PC-3 (cell line): ENCODE data around the gene CUL3. TPM values are rescaled to one million over a fixed set of nuclear protein-coding genes. Genes with fewer than 3 reads are reported as not detected.
"Not testable (repeated sequence)": the region's sequence is repeated elsewhere in the genome, so short reads cannot be mapped to it uniquely, and the experiment has no call there.

ENCODE experiments used
- ATAC-seq: fragments of 200-7000 bp; cut with Tn5 transposase; 2 replicates; pipeline ENCODE4 v1.9.1; 2020; ENCODE audit warnings: mild to moderate bottlenecking, moderate library complexity
- BruUV-seq: library from RNA; stranded (reverse); fragments of 400-500 nt; replicated peaks from 2 replicates; lab custom pipeline; 2021; lab: Mats Ljungman, UMichigan
- CTCF ChIA-PET: fragments of 300-600 bp; sonication (Branson Sonifier 250); formaldehyde crosslinking; loops from one replicate; lab custom pipeline; 2022; ENCODE audit warnings: antibody characterized with exemption; lab: Charles Lee
- POLR2A ChIA-PET: fragments of 300-600 bp; sonication (Branson Sonifier 250); formaldehyde crosslinking; loops from one replicate; lab custom pipeline; 2022; ENCODE audit warnings: antibody characterized with exemption; ENCODE audit not compliant: unreplicated experiment; lab: Charles Lee
- DNase-seq: peaks from one replicate; pipeline ENCODE4 v3.0.0-alpha.2; 2015
- H2AFZ ChIP-seq: fragments of 300-600 bp; sonication (generic); 2 replicates; pipeline ENCODE4 v1.6.0; 2016; ENCODE audit warnings: antibody characterized with exemption, low read length
- H3F3A ChIP-seq: fragments of 300-600 bp; sonication (generic); one replicate; pipeline ENCODE4 v1.6.0; 2017; ENCODE audit warnings: antibody characterized with exemption, low read length, control low read depth, mild to moderate bottlenecking; ENCODE audit not compliant: unreplicated experiment
- H3K27ac ChIP-seq: fragments of 300-600 bp; sonication (generic); 2 replicates; pipeline ENCODE4 v1.5.1; 2016; ENCODE audit warnings: mild to moderate bottlenecking, low read length
- H3K27me3 ChIP-seq: fragments of 300-600 bp; sonication (generic); 2 replicates; pipeline ENCODE4 v1.6.1; 2016; ENCODE audit warnings: low read length, mixed read lengths
- H3K36me3 ChIP-seq: fragments of 300-600 bp; sonication (generic); 2 replicates; pipeline ENCODE4 v1.6.1; 2016; ENCODE audit warnings: low read depth, mixed run types, low read length, mixed read lengths
- H3K4me1 ChIP-seq: fragments of 300-600 bp; sonication (generic); 2 replicates; pipeline ENCODE4 v1.5.1; 2016; ENCODE audit warnings: low read length; ENCODE audit not compliant: insufficient read depth
- H3K4me2 ChIP-seq: fragments of 300-600 bp; sonication (generic); 2 replicates; pipeline ENCODE4 v1.6.0; 2016; ENCODE audit warnings: low read length
- H3K4me3 ChIP-seq: fragments of 300-600 bp; sonication (generic); 2 replicates; pipeline ENCODE4 v1.5.1; 2016; ENCODE audit warnings: mild to moderate bottlenecking, low read length, mixed read lengths
- H3K79me2 ChIP-seq: fragments of 300-600 bp; sonication (generic); 2 replicates; pipeline ENCODE4 v1.6.1; 2017; ENCODE audit warnings: low read length, mixed read lengths
- H3K9ac ChIP-seq: fragments of 300-600 bp; sonication (generic); 2 replicates; pipeline ENCODE4 v1.6.0; 2016; ENCODE audit warnings: mild to moderate bottlenecking, low read length
- H3K9me2 ChIP-seq: fragments of 300-600 bp; sonication (generic); replicated peaks from 2 replicates; pipeline ENCODE4 v1.6.1; 2016; ENCODE audit warnings: mixed run types, low read length, mixed read lengths
- H3K9me3 ChIP-seq: fragments of 300-600 bp; sonication (generic); 2 replicates; pipeline ENCODE4 v1.6.1; 2016; ENCODE audit warnings: low read length, mixed read lengths
- H4K20me1 ChIP-seq: fragments of 300-600 bp; sonication (generic); 2 replicates; pipeline ENCODE4 v1.6.1; 2016; ENCODE audit warnings: low read length, mixed read lengths
- EZH2 ChIP-seq: fragments of 300-600 bp; sonication (generic); IDR thresholded peaks from one replicate; pipeline ENCODE4 v1.6.1; 2017; ENCODE audit warnings: antibody characterized with exemption, mild to moderate bottlenecking, low read length; ENCODE audit not compliant: unreplicated experiment
- EZH2phosphoT487 ChIP-seq: fragments of 300-600 bp; sonication (generic); IDR thresholded peaks from 2 replicates; pipeline ENCODE4 v1.6.1; 2018; ENCODE audit warnings: mild to moderate bottlenecking, antibody characterized with exemption, low read length, borderline replicate concordance
- intact Hi-C: fragments of 100-400 bp; cut with micrococcal nuclease; formaldehyde crosslinking; loops from 2 replicates; pipeline ENCODE4 v1.9.0; 2023
- total RNA-seq: library from RNA; depleted of rRNA; stranded (reverse); fragments of >200 nt; gene quantifications from 2 replicates; pipeline ENCODE4 v1.2.3, GENCODE V29; 2014
- TF ChIP-seq, protein P1 (sequence below): fragments of 300-600 bp; sonication (generic); conservative IDR thresholded peaks from 2 replicates; pipeline ENCODE4 v1.5.1; 2017; ENCODE audit warnings: antibody characterized with exemption, low read depth, mild to moderate bottlenecking, low read length

Gene CUL3
- total RNA-seq, 1 experiment from 2014 or later, result 50.4 TPM

DNA sequence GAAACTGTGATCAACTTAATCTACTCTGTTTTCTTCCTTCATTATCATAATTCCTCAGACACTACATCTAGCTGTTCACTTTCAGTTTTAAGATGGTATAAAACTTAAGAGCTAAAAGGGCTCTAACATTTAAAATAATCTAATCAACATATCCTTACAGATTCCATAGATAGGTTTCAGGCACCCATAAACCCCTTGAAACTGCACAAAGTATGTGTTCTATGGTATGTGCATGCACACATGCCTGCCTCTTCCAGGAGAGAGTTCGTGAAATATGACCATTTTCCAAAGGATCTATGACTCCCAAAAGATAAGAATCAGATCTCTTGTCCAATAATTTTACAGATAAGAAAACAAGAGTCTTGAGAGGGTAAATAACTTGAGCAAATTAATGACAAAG is 59.4 kb downstream of the CUL3 start:
- BruUV-seq, result no TSS peak
- Histone ChIP-seq H3K9me3 (no peaks in the 10 kb centered on the region), H4K20me1 (peaks cover 8% of the 10 kb centered on the region), H3K4me1 (peaks cover 2% of the 10 kb centered on the region), H3K4me3 (no peak overlapping the region), H3F3A (no peaks in the 10 kb centered on the region), H3K27ac (no peak overlapping the region), H3K9ac (no peak overlapping the region), H3K27me3 (no peaks in the 10 kb centered on the region), H3K4me2 (no peak overlapping the region), H3K36me3 (peaks cover 5% of the 10 kb centered on the region), H3K79me2 (peaks cover 93% of the 10 kb centered on the region), H3K9me2 (no peaks in the 10 kb centered on the region), H2AFZ (no peak overlapping the region)
- DNase-seq (no peak), ATAC-seq (no peak)
- TF ChIP-seq EZH2phosphoT487, result no peak
- TF ChIP-seq, protein P1, sequence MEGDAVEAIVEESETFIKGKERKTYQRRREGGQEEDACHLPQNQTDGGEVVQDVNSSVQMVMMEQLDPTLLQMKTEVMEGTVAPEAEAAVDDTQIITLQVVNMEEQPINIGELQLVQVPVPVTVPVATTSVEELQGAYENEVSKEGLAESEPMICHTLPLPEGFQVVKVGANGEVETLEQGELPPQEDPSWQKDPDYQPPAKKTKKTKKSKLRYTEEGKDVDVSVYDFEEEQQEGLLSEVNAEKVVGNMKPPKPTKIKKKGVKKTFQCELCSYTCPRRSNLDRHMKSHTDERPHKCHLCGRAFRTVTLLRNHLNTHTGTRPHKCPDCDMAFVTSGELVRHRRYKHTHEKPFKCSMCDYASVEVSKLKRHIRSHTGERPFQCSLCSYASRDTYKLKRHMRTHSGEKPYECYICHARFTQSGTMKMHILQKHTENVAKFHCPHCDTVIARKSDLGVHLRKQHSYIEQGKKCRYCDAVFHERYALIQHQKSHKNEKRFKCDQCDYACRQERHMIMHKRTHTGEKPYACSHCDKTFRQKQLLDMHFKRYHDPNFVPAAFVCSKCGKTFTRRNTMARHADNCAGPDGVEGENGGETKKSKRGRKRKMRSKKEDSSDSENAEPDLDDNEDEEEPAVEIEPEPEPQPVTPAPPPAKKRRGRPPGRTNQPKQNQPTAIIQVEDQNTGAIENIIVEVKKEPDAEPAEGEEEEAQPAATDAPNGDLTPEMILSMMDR, result no peak
- TF ChIP-seq EZH2, result no peak
- POLR2A ChIA-PET, result no interaction called here
- CTCF ChIA-PET, result interaction anchor here (0.6 kb wide), 1 partner anchor 14 kb away, joined by 3 read pairs; no protein-coding TSS in a partner anchor
- intact Hi-C loops, result no loop called here

GRCh38 chr2:224524657-224525056 is 60.5 kb downstream of the CUL3 start:
- Histone ChIP-seq H3K27ac (no peak overlapping the region), H3F3A (no peaks in the 10 kb centered on the region), H3K9ac (no peak overlapping the region), H3K4me2 (no peak overlapping the region), H2AFZ (no peak overlapping the region), H3K9me3 (no peaks in the 10 kb centered on the region), H4K20me1 (peaks cover 17% of the 10 kb centered on the region), H3K4me1 (peaks cover 14% of the 10 kb centered on the region), H3K27me3 (no peaks in the 10 kb centered on the region), H3K4me3 (no peak overlapping the region), H3K79me2 (peaks cover 95% of the 10 kb centered on the region), H3K9me2 (no peaks in the 10 kb centered on the region), H3K36me3 (peaks cover 5% of the 10 kb centered on the region)
- CTCF ChIA-PET, result no interaction called here
- intact Hi-C loops, result loop anchor here (5.0 kb wide), 1 partner anchor 38 kb away; no protein-coding TSS in a partner anchor
- POLR2A ChIA-PET, result no interaction called here
- ATAC-seq (no peak), DNase-seq (no peak)
- TF ChIP-seq EZH2phosphoT487, result no peak
- TF ChIP-seq, protein P1, result no peak
- TF ChIP-seq EZH2, result no peak
- BruUV-seq, result no TSS peak

DNA sequence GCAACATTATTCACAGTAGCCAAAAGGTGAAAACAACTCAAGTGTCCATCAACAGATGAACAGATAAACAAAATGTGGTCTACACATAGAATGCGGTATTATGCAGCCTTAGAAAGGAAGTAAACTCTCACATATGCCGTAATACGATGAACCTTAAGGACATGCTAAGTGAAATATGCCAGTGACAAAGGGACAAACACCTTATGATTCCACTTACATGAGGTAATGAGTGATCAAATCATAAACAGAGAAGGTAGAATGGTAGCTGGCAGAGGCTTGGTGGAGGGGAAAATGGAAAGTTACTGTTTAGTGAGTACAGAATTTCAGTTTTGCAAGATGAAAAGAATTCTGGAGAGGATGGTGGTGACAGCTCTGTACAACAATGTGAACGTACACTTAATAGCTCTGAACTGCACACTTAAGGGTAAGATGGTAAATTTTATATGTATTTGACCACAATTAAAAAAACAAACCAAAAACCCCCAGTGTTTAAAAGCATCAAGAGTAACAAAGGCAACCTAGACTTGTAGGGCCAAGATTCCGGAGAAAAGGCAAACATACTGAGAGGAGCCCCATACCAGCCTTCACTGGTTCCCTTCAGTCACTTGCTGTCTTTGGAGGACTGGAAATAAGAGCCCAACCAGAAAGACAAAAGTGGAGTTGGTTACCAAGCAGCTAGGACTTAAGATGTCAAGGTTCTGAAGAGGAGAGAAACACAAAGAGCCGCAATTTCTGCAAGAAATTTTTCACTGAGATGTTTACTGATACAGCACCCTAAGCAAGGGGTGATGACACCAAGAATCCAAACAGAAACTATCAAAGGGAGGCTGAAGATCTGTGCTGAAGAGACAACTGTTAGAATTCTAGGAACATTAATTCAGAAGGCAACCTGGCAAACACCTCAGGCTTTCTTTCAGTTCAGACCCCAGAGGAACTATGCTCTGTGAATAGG is 61.3 kb downstream of the CUL3 start:
- Histone ChIP-seq H3K4me1 (peaks cover 20% of the 10 kb centered on the region), H3K4me3 (no peak overlapping the region), H3K79me2 (peaks cover 98% of the 10 kb centered on the region), H3K4me2 (no peak overlapping the region), H4K20me1 (peaks cover 22% of the 10 kb centered on the region), H3F3A (no peaks in the 10 kb centered on the region), H3K9me3 (no peaks in the 10 kb centered on the region), H2AFZ (no peak overlapping the region), H3K9ac (no peak overlapping the region), H3K27me3 (no peaks in the 10 kb centered on the region), H3K27ac (no peak overlapping the region), H3K9me2 (no peaks in the 10 kb centered on the region), H3K36me3 (peaks cover 4% of the 10 kb centered on the region)
- intact Hi-C loops, result loop anchor here (5.0 kb wide), 1 partner anchor 38 kb away; no protein-coding TSS in a partner anchor
- no TSS peak for BruUV-seq
- DNase-seq (no peak), ATAC-seq (no peak)
- TF ChIP-seq, protein P1, result no peak
- TF ChIP-seq EZH2 (no peak), EZH2phosphoT487 (no peak)
- POLR2A ChIA-PET, result no interaction called here
- CTCF ChIA-PET, result no interaction called here

GRCh38 chr2:224522483-224522882 is 62.7 kb downstream of the CUL3 start:
- peaks cover 25% of the 10 kb centered on the region for H4K20me1 ChIP-seq
- H3K27me3 ChIP-seq, BruUV-seq, H2AFZ ChIP-seq, DNase-seq, H3K9me3 ChIP-seq, H3K9me2 ChIP-seq, ATAC-seq, H3K36me3 ChIP-seq, H3K27ac ChIP-seq, H3K4me2 ChIP-seq, H3F3A ChIP-seq, CTCF ChIA-PET, H3K4me3 ChIP-seq, H3K9ac ChIP-seq, POLR2A ChIA-PET: not testable (repeated sequence)
- intact Hi-C loops, result loop anchor here (5.0 kb wide), 1 partner anchor 40 kb away; no protein-coding TSS in a partner anchor
- peaks cover 24% of the 10 kb centered on the region for H3K4me1 ChIP-seq
- peaks cover 97% of the 10 kb centered on the region for H3K79me2 ChIP-seq
